HG02571 (cell line): Measurements from ENCODE around the gene TUBG1.
A peak's percentile ranks its signal among the peaks of the same experiment; 100 is the strongest.

Source experiments
- ATAC-seq: cut with Tn5 transposase; IDR thresholded peaks from one replicate; pipeline ENCODE4 v1.9.1; 2021; ENCODE audit warnings: mild to moderate bottlenecking, moderate library complexity; ENCODE audit not compliant: unreplicated experiment

The TUBG1 gene

GRCh38 chr17:42609182-42609813, at the start of gene TUBG1, which contains the start of gene RETREG3:
Gene TUBG1, plus strand, starts transcription at chr17:42609683. Its CDS starts 55 bp downstream, at chr17:42609738.
Gene RETREG3, minus strand, starts transcription at chr17:42609374. Its CDS starts 50 bp downstream, at chr17:42609324.
- peak; percentile 83 for ATAC-seq

- ATAC-seq, result no peak
Measured at GRCh38 chr17:42560246-42560645, 49.2 kb upstream of the TUBG1 start.

GRCh38 chr17:42561897-42562387, 47.5 kb upstream of the TUBG1 start, which contains the start of gene COASY:
Gene COASY, plus strand, starts transcription at chr17:42562148. Its CDS starts 475 bp downstream, at chr17:42562623.
- no peak for ATAC-seq

GRCh38 chr17:42562388-42563142, 46.9 kb upstream of the TUBG1 start:
- ATAC-seq, result no peak

GRCh38 chr17:42563143-42563509, 46.4 kb upstream of the TUBG1 start:
- ATAC-seq, result no peak

GRCh38 chr17:42563543-42563942, 45.9 kb upstream of the TUBG1 start:
- ATAC-seq, result no peak

- ATAC-seq, result no peak
Measured at GRCh38 chr17:42563950-42564349, 45.5 kb upstream of the TUBG1 start.

GRCh38 chr17:42564815-42565522, 44.5 kb upstream of the TUBG1 start:
- no peak for ATAC-seq

- ATAC-seq, result no peak
Measured at GRCh38 chr17:42565523-42566214, 43.8 kb upstream of the TUBG1 start.

- no peak for ATAC-seq
Measured at GRCh38 chr17:42566215-42566882, 43.1 kb upstream of the TUBG1 start.

- peak; percentile 48 for ATAC-seq
Measured at GRCh38 chr17:42566883-42567573, 42.5 kb upstream of the TUBG1 start, which contains the start of gene MLX. Gene MLX, plus strand, starts transcription at chr17:42567100. Its CDS starts 25 bp downstream, at chr17:42567125.

- no peak for ATAC-seq
Measured at GRCh38 chr17:42568341-42569111, 41.0 kb upstream of the TUBG1 start.

- ATAC-seq, result no peak
Measured at GRCh38 chr17:42571435-42572225, 37.9 kb upstream of the TUBG1 start.

- no peak for ATAC-seq
Measured at GRCh38 chr17:42573095-42573494, 36.4 kb upstream of the TUBG1 start.

GRCh38 chr17:42574463-42574862, 35.0 kb upstream of the TUBG1 start:
- no peak for ATAC-seq

GRCh38 chr17:42577140-42577531, 32.3 kb upstream of the TUBG1 start:
- no peak for ATAC-seq

GRCh38 chr17:42577532-42578281, 31.8 kb upstream of the TUBG1 start, which contains the start of gene PSMC3IP:
Gene PSMC3IP, minus strand, starts transcription at chr17:42577729. Its CDS starts 43 bp downstream, at chr17:42577686.
- peak; percentile 63 for ATAC-seq
